Heart left ventricle (tissue), 13 donors: ENCODE data around the gene SLC9A5.

Experiments
- CTCF ChIP-seq, 12 donors: fragments of 200-600 bp; sonication (generic) in 4 of 12; IDR thresholded peaks; one replicate each; pipeline versions ENCODE4 v1.5.0 to v1.8.0; 2018 to 2022; ENCODE audit warnings: antibody characterized with exemption in 12 of 12, mild to moderate bottlenecking in 5 of 12
- POLR2A ChIP-seq, 2 donors: fragments of 450-650 bp; IDR thresholded peaks; one replicate each; pipeline ENCODE4 v1.6.1; 2017; ENCODE audit warnings: antibody characterized with exemption in 2 of 2, mild to moderate bottlenecking in 2 of 2, moderate library complexity in 2 of 2
- donor health status: ischemic (EF 13 %, LVEDD 7.1; RV severe dilation, severe dysfunction).
- donor health status: DM: no; HTN: yes; CAD: no.
- donor health status: DM: no; HTN: no; CAD: no.
- donor health status: ischemic (EF 25% LVEDD 6.9; RV normal size, moderate dysfunction).
- donor health status: ischemic (EF 25% LVEDD 5.7; RV mildly dilated, moderate dysfunction).
- donor health status: ischemic (EF 35%, LVEDD 5.7; RV mildly dilated, moderate dysfunction).
- donor health status: nonischemic (EF 11% LVEDD 7.7; RV severe dilation, severe dysfunction).
- donor health status: DM: yes; HTN: yes; CAD: no.
- donor health status: PGD.
- donor health status: ischemic (EF 29% LVEDD 5.4; RV normal size, mild dysfunction).
- donor health status: nonischemic (EF 23%, LVEDD 6.1; RV moderate dilation, normal function).

DNA sequence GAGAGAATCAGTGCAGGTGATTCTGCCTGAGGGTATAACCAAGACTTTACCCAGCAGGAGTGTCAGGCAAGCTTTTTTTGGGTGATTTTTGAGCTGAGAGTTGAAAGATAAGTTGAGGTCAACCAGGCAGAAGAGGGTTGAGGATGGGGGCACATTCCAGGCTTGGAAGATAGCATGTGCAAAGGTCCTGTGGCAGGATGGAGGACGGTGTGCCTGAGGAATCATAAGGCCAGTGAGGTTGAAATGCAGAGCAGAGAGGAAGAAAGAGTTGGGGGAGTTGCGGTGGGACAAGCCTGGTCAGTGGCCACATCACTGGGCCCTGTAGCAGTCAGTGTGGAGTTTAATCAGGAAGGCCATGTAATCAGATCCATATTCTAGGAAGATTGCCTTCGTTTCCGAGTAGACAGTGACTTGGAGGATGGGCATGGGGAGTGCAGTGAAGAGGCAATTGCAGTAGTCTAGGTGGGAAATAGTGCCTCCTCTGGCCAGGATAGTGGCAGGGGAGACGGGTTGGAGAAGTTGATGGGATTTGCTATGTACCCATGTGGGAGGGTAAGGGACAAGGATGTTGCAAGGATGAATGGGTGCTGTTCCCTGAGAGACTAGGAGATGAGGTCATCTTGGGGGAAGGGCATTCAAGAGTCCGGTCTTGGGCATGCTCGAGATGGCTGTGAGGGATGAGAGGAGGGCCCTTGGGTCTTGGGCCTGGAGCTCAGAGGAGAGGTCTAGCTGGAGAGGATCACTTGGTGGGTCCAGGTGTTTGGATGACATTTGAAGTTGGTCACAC lies 34.5 kb downstream of the SLC9A5 start:
- TF ChIP-seq CTCF (IDR thresholded peaks at IDR 0.05) (no peak), POLR2A (IDR thresholded peaks at IDR 0.05) (no peak)
